ENCODE results near the gene NPPA.

- no peak for TF ChIP-seq CTCF (IDR thresholded peaks at IDR 0.05)
- no peak for TF ChIP-seq POLR2A (IDR thresholded peaks at IDR 0.05)
- TF ChIP-seq POLR2AphosphoS5 (IDR thresholded peaks at IDR 0.05): no peak
Observed at GRCh38 chr1:11856698-11857097, 9.1 kb upstream of the NPPA start.
